HG03139 (cell line): ENCODE results near the gene SH3RF2.

Source experiments
- ATAC-seq: cut with Tn5 transposase; IDR thresholded peaks from one replicate; pipeline ENCODE4 v1.9.1; 2021; ENCODE audit not compliant: unreplicated experiment

The SH3RF2 gene

DNA sequence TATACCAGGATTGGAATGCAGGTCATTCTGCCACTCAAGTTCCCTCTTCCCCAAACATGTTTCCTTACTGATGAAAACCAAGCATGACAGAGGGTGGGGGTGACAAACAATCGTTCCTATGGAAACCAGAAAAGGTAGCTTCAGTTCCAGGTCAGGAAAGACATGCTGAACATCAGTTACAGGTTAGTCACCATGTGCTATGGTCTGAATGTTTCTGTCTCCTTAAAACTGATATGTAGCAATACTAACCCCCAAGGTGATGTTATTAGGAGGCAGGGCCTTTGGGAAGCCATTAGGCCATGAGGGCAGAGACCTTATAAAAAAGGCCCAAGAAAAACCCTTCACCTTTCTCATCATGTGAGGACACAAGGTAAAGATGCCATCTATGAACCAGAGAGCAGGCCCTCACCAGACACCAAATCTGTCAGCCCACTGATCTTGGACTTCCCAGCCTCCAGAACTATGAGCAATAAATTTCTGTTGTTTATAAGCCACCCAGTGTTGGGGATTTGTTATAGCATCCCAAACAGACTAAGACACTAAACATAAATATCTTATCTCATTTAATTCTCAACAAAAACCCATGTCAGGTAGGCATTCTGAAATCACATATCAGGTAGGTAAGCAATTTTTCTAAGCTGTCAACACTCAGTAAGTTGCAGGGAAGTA lies 15.7 kb upstream of the SH3RF2 start:
- ATAC-seq: no peak

DNA sequence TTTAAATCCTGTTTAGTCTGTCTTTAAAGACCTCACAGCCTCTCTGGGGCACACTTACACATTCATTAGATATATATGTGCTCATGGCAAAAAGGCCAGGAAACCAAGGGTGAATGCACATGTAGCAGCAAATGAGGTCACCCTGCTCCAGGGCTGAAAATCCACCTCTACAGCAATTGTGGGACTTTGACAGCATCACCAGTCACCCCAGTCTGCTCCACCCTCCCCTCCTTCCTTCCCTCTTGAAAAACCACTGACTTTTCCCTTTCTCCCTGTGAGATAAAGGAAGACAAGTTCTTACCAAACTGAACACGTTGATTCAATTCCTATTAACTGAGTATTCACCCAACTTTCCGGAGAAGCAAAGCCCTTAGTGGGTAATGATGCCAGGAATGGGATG lies 15.2 kb upstream of the SH3RF2 start:
- no peak for ATAC-seq

DNA sequence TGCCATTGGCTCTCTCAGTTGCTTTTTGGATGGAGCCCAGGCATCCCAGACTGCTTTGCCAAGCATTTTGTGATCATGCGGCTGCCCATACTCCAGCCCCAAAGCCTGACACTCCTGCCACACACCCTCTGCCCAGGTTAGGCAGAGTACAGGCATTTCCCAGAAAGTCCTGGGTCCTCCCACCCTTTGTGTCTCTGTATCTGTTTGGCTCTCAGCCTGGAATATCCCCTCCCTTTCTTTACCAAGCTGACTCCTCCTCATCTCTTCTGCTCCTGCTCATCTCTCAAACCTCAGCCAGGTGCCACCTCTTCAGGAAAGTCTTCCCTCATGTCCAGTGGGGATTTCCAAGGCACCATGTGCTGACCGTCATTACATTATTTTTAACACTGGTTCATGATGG lies 14.3 kb upstream of the SH3RF2 start:
- ATAC-seq: no peak

DNA sequence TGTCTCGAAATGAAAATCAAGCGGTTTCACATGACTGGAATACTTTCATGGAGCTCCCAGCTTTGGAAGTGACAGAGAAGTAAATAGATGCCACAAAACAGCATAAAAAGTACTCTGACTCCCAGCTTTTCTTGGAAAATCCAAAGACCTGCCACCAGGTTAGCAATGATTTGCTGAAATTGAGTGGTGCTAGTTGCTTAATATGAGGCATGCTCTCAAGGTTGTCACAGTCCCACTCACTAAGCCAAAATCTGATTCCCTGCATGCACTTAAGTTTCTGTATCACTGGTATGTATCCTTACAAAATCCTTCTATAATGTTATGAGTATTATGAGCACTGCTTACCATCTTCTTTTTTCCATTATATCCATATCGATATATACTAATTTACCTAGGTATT lies 13.0 kb upstream of the SH3RF2 start:
- ATAC-seq: no peak

DNA sequence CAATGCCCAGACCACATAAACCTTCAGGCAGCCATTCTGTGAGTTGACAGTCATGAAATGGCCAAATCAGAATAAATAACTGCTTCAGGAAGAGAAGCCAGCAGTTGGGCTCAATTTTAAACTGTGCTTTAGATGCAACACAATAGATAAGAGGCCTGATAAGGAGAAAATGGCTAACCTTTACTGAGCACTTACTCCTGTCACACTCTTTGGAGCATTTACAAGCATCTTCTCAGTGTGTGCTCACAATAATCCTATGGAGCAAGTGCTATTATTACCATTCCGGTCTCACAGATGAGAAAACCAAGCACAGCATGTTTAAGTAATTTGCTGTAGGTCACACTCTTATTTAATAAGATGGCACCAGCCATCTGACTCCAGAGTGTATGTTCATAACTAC lies 11.5 kb upstream of the SH3RF2 start:
- ATAC-seq: no peak

DNA sequence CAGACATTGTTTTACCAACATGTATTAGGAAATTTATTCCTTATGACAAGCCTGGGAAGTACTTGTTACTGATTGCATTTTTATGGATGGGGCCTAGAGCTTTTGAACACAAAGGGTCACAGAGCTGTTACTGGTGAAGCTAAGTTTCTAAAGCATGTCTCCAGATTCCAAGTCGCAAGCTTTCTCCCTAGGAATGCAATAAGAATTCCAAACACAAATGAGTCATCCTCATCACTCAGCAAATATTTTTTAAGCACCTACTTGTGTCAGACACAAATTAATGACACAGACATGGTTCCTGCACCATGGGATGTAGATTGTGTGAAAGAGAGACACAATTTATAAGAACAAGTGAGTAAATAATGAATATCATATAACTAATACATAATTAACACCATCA lies 11.0 kb upstream of the SH3RF2 start:
- no peak for ATAC-seq

DNA sequence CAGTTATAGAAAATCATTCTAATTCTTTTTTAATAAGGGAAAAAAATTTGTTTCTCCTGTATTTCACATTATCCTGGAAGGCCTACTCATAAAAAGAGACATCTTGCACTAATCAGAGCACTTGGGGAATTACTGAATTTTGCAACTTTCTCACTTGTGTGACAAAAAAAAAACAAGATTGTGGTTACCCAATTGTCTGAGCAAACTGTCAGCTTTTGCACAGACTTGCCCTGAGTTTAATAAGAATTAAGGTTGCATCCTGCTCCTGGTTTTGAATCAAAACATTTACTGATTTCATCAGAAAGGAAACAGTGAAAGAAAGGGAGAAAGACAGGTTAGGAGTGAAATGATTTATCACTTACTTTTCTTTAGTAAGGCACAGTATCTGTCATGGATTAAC lies 10.6 kb upstream of the SH3RF2 start:
- no peak for ATAC-seq

DNA sequence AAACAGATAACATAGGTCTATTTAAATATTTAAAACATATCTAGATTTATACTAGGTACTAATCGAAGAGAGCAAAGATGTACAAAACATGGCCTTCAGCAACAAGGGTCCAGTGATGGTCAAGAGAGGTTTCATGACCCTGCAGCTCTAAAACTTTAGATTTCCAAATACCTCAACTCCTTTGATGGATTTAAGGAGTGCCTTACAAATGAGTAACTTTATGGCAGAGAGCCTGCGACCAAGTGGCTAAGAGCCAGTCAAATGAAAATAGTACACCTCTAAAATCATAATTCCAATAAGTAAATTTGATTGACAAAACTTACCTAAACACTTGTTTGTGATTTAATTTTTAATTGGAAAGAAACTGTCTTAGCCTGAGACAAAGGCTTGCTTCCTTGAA lies 4.7 kb upstream of the SH3RF2 start:
- ATAC-seq: no peak

DNA sequence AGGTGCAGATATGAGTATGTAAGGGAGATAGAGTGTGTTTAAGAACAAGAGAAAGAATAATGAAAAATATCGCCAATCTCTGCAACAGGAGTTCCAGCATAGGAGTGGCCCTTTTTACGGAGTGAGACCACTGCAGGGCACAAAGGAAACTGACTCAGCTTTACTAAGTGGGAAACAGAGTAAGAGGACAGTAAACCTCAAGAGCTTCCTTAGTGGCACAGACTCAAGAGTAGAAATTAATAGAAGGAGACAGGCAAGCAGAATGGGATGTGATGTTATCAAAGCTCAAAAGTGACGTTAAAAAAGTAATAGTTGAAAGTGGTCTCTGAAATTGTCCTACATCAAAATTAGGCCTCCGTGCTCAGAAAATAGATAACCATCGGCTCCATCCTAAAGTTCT lies 2.1 kb upstream of the SH3RF2 start:
- ATAC-seq: no peak

DNA sequence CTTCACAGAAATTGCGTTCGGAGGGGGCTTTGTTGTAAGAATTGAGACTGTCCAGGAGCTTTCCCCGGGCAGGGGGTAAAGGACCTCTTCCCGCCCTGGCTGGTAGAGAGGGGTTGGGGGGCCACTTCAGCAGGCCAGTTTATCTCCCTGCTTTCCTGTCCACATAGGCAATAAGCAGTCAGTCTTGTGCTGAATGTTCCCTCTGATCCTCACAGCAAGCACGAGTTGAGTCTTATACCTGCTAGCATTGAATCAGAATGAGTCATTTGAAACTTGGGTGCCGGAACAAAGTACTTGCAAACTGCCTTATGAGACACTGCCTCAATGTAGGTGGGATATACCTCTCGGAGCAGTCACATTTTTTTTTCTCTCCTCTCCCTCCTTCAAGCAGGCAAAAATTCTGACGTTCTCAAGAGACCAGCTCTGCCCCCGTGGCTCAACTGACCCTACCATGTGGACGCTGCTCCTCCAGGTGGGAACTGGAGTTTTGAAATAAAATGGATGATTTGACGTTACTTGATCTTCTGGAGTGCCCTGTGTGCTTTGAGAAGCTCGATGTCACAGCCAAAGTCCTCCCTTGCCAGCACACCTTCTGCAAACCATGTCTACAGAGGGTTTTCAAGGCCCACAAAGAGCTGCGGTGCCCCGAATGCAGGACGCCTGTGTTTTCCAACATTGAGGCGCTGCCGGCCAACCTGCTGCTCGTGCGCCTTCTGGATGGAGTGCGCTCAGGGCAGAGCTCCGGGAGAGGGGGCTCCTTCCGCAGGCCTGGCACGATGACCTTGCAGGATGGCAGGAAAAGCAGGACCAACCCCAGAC lies 1.3 kb downstream of the SH3RF2 start:
- no peak for ATAC-seq

DNA sequence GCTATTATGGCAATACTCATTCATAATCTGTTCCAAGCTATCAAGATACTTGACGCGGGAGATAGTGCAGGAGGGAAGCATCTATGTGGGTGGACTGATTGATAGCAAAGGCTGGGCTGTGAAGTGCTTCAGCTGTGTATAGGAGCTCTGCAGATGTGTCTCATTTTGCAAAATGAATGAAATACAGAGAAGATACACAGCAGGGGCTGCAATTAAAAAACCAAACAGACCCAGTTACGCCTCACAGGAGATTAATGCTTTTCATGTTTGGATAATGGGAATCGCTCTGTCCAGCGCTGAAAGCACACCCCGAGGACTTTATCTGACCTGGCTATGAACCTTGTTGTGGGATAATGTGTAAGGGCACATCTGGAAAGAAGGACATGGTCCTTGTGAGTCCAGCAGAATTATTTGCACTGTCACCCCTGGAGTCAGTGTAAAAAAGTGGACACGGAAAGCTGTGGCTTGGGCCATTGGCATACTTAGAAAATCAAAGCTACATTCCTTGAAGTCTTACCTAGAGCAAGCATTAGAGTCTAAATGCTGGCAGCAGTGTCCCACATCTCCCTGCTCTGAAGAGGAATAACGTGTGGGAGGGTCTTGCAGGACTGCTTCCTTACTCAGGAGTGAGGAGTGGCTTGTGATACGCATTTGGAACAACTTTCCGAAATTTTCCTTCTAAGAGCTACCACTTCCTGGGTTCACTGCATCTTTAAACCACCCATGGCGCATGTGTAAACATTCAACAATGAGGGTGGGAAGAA lies 2.6 kb downstream of the SH3RF2 start:
- ATAC-seq: no peak

DNA sequence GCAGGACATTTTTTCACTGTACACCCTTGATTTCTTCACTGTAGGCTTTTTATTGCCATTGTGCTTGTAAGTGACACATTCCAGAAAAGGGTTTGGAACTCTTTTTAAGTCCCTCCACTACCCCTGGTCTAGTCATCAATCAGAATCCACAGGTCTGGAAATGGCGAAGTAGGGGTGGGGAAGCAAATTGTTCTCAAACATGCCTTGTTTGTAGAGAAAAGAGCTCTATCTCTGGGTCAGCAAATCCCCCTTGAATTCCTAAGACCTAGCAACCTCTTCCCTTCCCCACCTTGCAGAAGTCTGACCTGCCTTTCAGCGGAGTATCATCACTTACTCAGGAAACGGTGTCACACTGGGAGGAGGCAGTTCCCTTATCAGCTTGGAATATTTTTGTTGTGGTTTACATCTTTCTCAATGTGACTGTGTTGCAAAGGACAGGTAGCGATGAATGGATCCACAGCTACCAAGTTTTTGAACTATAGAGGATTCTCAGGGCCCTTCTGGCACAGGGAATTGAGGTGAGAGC lies 3.2 kb downstream of the SH3RF2 start:
- ATAC-seq: no peak

DNA sequence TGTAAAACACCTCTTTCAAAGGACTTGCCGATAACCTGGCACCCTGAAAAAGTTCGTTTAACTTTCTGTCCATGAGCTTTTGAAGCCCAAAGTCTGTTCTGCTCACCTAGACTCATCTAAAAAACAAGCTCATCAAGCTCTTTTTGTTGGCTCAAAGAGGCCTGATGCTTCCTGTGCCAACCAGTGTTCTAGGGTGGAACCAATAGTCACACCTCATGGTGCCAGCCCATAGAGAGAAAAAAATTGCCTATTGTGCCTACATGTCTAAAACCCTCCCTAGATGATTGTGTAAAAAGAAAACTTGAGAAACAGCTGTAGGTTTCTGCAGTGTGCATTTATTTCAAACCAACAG lies 4.7 kb downstream of the SH3RF2 start:
- ATAC-seq: no peak

DNA sequence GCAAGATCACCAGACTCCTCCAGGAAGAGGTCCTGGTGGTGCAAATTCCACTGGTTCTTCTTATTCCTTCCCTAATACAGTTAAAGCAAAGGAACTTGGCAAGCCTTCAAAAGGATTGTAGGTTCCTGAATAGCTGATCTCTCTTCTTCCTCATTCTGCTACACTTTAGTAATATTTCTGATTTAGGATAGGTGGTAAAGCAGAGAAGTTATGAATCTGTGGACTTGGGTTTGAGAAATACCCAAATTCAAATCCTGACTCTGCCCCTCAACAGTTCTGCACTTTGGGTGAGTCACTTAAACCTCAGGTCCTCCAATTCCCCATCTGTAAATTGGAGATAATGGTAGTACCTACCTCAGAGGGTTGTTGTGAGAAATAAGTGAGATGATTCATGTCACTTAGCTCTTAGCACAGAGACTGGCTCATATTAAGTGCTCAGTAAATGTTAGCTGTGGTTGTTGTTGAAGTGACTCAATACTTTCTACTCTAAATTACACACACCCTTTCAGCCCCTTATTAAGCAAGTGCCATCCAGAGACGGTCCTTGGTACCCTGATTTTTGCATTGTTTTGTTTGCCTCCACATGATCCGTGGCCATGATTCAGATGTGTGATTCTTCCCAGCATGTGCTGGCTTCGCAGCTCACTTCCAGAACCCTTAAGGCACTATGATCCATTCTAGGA lies 5.2 kb downstream of the SH3RF2 start:
- ATAC-seq: no peak

DNA sequence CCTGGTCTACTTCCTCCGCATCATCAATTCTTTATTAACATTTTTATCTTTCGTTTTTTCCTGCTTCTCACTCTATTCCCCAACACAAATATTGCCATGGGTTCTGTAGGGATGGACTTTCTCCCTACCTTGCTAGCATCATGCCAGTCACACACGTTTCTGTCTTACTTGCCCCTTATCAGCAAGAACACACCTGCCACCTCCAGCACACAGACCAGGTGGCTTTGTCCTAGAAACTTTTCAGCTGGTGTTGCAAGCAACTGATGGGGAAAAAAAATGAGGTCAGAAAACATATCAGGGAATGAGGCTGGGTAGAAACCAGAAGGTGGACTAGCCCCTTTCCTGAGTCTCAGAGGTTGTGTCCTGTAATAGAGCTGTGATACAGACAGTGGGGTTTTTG lies 5.8 kb downstream of the SH3RF2 start:
- no peak for ATAC-seq

DNA sequence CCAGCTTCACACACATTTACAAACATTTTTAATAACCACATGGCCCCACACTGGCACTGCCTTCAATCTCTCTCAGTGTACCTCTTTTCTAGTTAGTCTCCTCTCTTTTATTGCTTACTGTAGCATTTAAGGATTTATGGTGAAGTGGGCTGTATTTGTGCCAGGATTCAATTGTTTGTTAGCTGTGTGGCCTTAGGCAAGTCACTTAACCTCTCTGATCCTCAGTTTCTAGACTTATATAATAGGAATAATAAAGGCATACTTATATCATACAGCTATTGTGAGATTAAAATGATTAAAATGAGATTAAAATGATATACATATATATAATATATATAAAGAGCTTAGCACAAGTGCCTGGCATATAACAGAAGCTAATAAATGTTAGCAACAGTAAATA lies 6.4 kb downstream of the SH3RF2 start:
- ATAC-seq: no peak

DNA sequence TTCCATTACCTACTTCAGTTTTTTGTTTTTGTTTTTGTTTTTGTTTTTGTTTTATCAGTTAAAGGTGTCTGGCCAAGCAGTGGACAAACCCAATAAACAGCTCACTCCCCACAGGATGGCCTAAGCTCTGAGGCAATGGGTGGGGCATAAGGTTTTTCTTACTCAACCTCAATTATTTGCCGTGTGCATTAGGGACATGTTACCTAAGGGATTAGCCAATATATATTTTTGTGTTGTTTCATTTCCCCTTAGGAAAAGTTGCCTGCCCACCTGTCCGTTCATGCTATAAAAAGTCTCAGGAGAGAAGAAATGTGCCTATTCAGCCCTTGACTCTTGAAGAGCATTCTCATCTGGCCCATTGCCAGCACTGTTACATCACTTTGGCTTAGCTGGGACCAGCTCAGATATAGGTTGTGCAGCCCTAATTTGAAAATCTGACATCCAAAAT lies 7.3 kb downstream of the SH3RF2 start:
- ATAC-seq: no peak

DNA sequence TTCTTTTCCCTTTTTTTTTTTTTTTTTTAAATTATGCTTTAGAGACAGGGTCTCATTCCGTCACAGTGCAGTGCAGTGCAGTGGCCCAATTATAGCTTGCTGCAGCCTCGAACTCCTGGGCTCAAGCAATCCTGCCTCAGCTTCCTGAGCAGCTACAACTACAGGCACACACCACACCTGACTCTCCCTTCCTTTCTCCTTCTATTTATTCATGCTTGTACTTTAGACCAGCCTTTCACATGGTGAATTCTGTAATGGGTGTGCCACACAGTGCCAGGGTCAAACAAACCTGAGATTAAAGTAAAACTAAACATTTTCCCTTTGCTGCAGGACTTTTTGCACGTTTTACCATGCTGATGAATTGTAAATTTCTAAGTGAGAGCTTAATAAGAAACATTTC lies 8.0 kb downstream of the SH3RF2 start:
- ATAC-seq: no peak

DNA sequence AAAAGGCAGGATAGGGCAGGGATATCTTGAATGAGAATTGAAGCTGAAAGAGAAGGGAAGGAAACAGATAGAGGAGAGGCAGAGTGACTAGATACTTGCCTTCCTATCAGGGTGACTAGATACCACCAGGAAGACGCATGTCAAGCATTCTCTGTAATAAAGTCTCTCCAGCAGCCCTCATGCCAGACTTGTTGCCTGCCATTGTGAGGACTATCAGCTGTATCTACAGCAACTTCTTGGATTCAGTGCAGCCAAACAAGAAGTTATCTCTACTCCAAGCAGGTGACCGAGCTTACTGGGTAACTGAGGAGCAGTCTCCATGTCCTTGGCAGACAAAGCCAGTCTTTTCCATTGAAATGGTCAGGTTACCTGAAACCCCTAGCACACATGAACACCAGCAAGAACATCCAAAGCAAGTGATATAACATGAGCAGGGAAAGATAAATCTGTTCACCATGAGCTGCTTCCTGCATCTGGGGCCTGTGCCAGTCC lies 9.3 kb downstream of the SH3RF2 start:
- no peak for ATAC-seq

DNA sequence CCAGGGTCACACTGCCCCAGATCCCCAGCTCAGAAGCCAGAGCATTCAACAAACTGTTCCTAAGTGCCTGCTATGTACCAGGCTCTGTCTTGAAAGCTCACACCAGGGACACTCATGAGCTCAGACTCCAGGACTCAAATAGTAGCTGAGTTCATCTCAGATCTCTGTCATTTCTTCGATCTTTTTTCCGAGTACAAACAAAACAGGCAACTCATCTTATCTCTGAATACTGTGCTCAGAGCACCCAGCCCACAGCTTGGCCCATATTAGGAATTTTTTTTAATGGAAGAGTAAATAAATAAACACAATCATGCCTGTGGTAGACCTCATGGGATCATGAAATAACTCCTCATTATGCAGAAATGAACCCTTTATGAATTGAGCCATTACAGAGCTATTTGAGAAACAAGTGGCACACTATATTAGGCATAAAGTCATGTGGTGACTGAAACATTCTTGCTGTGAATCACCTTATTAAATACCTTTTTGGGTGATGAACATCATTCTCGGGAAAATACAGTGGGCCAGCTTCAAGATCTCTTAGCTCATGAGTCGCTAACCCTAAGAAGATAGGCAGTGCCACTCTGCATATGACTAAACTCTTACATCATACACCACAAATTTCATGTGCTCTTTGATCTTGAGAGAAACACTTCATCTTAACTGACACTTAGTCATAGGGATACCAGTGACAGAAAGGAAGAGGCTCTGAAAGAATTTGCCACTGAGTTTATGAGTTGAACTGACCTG lies 9.9 kb downstream of the SH3RF2 start:
- peak; percentile 75 for ATAC-seq
